ENCODE results near the gene CX3CR1.

CX3CR1 gene

DNA sequence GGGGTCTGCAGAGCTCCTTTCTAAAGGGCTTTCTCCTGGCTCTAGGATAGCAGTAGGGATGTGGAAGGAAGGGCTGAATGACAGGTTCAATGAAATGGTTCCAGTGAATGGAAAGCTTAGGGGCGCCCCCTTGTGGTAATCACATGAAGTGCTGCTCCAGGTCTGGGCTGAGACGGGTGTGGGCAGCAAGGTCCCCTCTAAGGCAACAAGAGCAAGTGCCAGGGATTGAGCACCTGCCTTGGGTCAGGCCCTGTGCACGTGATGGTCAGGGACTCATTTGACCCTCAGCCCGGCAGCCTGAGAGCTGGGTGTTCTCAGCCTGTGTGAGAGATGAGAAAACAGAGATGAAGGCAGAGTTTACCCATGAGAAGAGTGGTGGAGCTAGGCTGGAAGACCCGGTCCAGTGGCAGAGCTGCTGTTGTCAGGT lies 12.1 kb upstream of the CX3CR1 start:
- peak; percentile 47 for DNase-seq (ENCODE audit: low read depth)

DNA sequence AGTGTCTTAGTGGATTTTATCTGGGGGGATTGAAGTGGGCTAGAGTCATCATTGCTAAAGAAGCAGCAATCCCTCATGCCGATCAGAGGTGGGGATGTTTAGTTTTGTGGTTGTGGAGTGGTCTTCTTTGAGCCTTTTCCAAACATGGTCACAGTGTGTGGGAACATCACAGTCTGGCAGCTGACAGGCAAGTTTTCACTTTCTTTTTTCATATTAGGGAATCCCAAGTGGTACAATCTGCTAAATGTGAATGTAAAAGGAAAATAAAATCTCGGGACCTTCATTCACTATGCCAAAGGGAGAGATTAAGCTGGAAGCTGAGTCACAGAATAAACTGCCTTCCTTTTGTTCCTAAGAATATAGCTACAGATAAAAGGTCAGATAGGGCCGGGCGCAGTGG lies 10.4 kb upstream of the CX3CR1 start:
- no peak for DNase-seq (ENCODE audit: low read depth)

DNA sequence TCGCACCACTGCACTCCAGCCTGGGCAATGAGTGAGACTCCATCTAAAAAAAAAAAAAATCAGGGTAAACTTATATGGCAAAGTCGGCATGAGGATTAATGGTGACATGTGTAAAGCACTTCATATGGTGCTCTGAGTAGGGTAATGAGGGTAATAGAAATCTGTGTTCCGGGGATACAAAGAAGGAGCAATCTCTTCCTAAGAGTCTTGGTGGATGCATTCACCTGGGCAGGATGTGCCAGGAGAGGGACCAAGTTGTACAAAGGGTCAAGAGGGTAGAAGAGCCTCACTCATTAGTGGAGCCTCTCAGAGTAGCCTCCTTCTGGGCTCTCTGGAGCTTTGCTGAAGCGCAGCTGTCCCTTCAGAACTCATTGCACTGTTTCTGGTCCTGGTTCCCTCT lies 9.3 kb upstream of the CX3CR1 start:
- DNase-seq (ENCODE audit: low read depth): no peak

DNA sequence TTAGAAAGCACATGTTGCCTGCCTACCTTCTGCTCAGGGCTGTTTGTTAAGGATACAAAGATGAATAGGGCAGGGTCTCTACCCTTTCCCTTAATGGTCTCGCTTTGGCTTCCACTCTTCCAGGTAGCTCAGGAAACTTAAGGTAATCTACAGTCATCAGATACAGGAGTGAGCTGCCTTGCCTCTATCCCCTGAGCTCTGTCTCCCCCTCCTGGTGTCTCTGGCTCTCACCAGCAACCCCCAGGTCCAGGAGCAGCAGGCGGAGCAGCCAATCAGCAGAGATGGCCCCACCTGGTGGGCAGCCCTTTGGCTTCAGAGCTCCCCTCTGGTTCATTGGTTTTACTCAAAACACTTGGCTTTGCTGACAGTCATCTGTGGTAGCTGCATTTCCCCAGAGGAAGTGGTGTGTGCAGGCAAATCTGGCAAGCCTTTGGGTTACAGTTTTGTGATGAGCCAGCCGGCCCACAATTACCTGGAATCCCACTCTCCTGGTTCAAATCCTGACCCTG lies 8.5 kb upstream of the CX3CR1 start:
- peak; percentile 65 for DNase-seq (ENCODE audit: low read depth)

DNA sequence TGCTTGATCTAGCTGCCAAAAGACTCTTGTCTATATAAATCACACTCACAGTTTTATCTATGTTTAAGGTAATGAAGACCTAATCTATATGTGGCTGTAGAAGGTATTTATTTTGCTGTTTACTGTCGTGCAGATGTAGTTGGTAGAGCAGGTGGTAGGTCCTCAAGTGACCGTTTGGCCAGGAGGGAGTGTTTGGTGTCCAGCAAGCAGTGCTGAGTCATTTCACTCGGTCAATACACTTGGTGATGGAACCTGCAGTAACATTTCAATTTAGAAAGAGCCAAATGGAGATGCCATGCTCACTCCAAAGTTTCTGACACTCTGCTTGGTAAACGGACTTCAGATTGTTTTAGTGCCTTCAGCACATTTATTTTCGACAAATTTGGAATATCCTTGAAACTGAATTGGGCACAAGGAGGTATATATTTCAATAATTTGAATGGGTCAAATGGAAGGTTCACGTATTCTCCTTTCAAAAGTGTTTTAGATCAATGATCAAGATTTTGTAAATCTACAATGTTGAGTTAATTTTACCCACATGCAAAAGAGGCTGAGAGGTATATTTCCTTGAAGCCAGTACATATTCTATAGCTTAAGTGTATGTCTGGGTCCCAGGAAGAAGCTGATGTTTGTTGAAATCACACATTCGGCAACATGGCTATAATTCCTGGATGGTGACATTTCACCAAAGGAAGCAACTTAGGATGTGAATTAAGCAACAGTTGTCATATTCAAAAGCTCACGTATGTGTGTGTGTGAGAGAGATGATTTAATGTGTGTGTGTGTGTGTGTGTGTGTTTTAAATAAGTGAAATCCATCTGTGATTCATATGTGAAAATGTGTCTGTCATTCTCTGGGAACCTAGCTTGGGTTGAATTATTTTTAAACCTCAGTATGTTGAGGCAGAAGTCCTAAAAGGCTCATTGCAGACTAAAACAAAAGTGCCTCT lies 7.7 kb upstream of the CX3CR1 start:
- no peak for DNase-seq (ENCODE audit: low read depth)

DNA sequence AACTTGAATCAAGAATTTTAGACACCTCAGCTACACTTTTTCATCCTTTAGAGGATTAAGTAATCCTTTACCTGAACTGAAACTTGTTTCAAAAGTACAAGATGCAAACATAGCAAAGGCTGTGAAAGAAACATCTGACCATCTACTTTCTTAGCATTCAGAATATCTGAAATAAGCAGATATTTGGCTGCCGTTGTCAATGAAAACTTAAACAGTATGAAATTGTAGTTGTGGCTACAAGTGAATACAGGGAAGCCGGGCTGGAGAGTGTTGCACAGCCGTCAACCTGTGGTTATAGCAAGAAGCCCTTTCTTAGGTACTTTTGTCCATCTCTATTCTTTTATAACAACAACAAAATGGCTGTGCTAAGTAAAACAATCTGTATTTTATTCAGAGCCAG lies 6.9 kb upstream of the CX3CR1 start:
- DNase-seq (ENCODE audit: low read depth): no peak

DNA sequence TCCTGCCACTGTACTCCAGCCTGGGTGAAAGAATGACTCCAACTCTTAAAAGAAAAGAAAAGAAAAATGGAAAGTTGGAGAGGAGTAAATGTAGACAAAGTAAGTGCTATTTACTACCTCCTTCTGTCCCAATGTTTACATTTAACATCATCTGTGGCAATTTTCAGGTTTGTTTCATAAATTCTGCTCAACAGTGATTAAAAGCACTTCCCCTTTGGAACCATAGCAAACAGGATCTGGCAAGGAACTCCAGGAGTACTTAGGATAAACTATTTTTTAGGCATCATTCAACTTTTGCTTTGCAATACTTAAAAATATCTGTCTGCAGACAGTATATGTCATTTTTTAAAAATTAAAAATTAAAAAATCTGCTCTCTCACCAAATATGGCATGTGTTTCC lies 5.5 kb upstream of the CX3CR1 start:
- no peak for DNase-seq (ENCODE audit: low read depth)

DNA sequence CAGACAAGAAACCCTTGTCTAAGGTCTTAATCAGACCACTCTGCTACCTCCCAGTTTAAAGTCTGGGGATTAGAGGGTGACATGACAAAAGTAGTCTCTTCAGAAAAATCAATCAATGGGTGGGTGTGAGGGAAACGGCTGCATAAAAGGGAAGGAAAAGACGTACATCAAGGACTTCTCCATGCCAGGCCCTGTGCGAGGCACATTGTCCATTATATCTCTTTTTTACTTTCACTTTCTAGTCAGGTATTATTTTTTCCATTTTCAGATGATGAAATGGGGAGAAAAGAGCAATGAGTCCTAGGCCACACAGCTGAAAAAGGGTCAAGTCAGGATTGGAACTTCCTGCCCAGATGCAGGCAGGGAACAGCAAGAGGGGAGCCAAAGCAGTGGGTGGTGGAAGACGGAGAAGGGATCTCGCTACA lies 4.6 kb upstream of the CX3CR1 start:
- DNase-seq (ENCODE audit: low read depth): no peak

DNA sequence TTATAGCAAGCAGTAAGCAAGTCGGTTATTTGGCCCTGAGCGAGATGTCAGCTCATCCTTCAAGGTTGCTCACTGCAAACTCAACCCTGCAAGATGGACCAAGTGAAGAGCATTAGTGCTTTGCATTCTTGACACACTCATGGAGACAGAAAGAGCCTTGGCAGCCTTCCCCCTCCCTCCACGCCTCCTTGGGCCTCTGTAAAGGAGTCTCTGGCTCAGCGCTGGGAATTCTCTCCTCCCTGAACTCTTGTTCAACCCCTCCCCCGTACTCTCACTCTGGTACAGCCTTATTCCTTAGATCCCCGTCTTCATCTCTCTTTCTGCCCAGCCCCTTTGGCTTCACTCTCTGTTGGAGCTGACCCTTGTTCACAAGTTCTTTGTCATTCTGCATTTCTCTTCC lies 2.2 kb upstream of the CX3CR1 start:
- no peak for DNase-seq (ENCODE audit: low read depth)

DNA sequence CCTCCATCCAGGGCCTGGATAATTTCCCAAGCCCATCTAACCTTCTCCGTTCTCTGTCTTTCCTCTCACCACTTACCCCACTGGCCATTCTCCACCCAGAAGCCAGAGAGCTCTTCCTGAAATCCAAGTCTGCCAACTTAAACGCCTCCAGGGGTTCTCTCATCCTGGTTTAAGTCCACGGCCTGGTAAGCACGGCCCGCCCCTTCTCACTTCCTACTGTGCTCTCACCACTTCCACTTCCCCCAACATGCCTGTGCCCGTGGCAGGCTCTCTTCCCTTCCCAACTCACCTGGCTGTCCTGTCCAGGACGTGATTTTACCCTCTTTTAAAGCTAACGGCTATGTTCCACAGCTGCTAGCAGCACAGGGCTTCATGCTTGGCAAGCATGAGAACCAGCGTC lies 1.7 kb upstream of the CX3CR1 start:
- no peak for DNase-seq (ENCODE audit: low read depth)

DNA sequence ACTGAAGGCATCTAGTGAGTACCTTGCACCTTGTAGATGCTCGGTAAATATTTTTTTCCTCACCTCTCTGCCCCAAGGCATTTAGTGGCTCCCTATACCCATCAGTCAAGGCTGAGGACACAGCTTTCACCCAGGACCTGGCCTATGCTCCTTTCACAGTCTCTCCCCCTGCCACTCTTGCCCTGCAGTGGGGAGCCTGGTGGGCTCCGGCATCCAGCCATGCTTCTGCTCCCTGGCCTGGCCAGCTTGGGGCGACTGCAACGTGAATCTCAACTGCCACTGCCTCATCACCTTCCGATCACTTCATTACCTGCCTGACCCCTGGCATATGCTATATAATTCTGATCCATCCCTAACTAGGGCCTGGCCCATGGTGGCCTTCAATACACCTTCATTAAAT lies 735 bp upstream of the CX3CR1 start:
- DNase-seq (ENCODE audit: low read depth): no peak

DNA sequence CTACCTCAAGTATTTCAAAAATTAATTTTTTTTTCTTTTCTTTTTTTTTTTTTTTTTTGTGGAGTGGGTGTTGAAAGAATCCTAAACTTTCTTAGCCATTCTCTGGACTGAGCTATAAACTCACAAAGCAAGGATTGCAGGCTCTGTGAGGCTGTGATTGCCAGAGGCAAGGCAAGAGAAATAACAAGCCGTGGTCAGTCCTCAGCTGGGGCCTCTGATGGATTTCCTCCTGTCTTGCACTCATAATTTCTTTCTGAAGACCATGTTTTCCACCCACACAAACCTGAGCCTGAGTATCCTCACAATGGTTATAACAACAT lies 1.3 kb downstream of the CX3CR1 start:
- no peak for DNase-seq (ENCODE audit: low read depth)

DNA sequence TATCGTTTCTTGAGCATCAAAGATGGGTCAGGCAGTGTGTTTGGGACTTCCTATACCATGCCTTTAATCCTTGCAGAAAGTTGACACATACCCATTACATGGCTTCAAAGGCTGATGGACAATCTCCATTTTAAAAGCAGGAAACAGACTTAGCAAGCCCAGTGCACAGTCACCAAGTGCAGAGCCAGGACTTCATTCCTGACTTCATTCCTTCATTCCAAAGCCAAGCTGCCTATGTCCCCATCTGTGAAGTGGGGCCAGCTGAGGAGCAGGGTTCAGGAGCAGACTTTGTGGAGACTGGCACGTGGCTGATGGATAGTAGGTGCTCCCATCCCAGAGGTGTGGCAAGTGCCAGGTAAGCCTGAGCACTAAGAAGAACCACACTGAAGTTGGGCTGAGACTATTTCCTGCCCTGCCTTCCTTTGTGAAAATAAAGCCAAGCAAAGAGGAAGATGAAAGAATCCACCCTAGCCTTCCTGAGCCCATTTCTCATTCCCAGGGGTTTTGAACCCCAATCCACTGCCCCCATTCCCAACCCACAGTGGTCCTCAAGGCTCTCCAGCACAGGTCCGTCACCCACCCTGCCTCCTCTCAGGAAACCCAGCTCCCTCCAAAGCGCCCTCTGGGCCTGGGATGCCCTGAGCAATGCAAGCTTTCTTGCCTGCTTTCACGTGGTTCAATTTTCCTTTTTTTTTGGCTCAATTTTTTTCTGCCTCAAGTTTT lies 1.8 kb downstream of the CX3CR1 start:
- DNase-seq (ENCODE audit: low read depth): no peak

DNA sequence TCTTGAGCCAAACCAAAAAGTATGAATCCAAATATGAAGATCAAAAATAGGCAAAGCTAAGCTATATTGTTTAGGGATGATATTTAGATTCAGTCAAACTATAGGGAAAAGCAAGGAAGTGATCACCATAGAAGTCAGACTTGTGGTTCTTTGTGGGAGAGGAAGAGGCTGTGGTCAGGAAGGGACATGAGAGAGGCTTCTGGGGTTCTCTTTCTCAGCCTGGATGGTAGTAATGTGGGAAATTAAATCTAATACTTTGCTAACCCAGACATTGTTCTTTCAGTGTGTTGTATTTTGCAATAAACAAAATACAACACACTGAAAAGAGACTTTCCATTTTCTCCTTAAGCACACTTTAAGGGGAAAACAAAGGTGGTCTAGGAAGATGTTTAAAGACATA lies 3.1 kb downstream of the CX3CR1 start:
- DNase-seq (ENCODE audit: low read depth): no peak

DNA sequence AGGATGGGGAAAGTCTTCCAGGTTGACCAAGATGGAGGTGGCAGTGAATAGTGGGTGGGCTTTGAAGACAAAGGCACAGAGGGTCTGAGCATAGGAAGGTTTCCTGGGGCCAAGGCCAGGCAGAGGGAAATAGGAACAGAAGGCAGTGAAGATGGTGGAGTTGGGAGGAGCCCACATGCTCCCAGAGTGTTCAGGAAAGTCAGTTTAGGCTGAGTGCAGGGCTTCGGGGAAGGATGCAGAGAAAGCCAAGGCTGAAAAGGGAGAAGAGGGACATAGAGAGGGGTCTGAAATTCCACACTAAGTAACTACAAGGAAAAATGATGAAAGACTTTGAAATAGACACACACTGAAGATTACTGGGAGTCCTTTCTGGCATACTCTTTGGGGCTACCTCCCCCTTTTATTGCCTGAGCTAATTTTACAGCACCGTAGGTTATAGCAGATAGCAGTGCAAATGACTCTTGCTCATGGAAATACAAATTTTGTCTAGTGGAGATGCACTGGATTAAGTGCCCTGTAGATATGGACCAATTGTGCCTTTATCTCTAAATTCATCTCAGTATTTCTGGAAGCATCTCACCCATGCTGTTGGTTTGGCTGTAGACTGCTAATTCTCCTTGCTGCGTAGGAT lies 3.8 kb downstream of the CX3CR1 start:
- DNase-seq (ENCODE audit: low read depth): no peak

DNA sequence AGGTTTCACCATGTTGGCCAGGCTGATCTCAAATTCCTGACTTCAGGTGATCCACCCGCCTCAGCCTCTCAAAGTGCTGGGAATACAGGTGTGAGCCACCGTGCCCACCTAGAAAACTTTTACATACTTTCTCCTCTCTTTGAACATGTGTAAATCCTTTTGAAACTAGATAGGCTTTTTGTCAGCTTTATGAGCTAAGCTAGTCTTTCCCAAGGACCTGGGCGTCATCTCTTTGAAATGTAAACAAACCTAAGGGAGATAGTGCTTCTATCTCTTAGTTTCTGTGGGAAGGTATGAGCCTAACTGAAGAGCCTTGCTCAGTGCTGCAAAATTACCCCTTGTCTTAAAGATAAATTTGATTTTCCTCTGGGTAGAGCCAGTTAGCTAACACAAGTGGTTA lies 4.8 kb downstream of the CX3CR1 start:
- no peak for DNase-seq (ENCODE audit: low read depth)

DNA sequence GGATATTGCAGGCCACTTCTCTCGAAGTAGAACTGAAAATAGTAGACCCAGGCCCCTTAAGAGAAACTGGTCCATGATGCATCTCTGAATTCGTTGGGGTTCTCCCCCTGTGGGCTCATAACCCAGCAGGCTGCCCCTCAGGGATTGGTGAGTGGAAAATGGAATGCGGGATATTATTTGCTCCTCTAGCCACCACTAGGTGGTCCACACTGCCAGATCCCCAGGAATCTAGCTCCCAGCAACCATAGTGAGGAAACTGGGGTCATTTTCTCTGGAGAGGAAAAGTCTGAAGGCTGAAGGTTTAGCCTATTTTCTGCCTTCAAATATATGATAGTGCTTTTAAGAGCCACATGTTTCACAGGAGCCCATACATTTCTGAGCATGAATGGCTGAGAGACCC lies 6.7 kb downstream of the CX3CR1 start:
- no peak for DNase-seq (ENCODE audit: low read depth)

DNA sequence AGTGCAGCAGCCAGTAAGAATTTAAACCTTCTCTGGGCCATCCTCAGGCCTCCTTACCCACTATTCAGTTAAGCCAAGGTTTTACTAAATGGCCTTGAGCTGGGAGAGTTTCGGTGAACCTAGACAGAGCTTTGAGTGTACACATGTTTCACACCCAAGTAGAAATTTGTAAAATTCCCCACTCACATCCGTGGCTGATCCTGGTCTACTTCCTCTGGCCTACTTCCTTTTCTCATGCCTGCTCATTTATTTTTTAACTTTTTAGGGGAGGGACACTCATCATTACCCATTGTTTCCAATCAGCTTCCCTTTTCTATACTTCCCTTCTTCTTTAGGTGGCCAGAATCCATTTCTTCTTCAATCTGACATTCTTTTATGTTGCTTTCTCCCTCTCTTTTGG lies 7.6 kb downstream of the CX3CR1 start:
- DNase-seq (ENCODE audit: low read depth): no peak

DNA sequence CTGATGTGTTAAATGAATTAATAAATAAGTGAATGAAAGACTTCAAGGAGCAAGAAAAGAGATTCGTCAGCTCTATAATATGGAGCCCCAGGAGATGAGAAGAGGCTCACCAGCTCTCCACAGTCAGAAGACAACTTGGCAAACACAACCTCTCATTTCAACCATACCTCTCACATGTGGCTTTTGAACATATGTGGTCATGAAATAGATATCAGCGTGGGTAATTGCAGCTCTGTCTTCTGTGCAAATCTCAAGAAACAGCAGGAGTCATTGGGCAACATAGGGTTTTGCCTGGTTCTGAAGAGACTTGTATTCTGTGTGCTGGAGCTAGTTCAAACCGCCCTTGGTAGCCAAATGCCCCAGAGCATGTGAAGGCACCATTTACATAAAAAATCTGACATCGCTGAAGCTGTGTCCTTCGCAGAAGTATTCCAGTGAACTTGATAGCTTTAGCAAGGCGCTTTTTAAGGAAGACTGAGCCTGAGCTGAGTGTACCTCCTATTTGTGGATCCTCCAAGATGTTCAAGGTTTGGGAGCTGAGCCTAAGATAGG lies 8.4 kb downstream of the CX3CR1 start:
- no peak for DNase-seq (ENCODE audit: low read depth)

DNA sequence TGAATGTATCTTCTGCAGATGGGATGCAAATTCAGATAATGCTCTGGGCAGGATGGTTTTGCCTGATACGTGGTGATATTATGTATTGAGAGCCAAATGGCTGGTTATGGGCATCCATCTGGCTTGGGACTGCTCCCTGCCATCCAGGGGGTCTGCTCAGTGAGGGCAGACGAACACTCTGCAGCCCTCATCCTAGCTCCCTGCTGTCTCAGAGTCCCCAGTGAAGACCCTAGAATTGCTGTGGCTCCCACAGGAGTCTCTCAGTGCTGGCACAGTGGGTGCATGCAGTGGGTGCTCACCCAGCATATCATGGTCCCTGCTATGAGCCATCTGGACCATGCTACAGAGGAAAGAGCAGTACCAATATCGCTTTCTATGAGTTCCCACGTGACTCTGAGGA lies 10.3 kb downstream of the CX3CR1 start:
- no peak for DNase-seq (ENCODE audit: low read depth)

DNA sequence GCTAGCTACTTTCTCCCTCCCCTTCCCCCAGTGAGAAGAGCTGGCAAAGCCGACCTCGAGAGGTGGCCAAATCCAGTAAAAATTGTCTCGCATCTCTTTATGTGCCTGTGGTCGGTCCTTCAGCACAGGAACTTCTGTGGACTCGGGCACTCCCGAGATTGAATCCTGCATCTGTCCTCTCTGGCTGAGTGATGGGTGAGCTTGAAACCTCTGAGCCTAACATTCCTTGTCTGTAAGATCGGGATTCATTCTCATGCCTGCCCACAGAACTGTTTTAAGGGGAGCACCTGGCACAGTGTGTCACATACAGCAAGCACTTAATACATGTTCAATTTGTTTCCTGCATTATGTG lies 11.3 kb downstream of the CX3CR1 start:
- DNase-seq (ENCODE audit: low read depth): no peak

DNA sequence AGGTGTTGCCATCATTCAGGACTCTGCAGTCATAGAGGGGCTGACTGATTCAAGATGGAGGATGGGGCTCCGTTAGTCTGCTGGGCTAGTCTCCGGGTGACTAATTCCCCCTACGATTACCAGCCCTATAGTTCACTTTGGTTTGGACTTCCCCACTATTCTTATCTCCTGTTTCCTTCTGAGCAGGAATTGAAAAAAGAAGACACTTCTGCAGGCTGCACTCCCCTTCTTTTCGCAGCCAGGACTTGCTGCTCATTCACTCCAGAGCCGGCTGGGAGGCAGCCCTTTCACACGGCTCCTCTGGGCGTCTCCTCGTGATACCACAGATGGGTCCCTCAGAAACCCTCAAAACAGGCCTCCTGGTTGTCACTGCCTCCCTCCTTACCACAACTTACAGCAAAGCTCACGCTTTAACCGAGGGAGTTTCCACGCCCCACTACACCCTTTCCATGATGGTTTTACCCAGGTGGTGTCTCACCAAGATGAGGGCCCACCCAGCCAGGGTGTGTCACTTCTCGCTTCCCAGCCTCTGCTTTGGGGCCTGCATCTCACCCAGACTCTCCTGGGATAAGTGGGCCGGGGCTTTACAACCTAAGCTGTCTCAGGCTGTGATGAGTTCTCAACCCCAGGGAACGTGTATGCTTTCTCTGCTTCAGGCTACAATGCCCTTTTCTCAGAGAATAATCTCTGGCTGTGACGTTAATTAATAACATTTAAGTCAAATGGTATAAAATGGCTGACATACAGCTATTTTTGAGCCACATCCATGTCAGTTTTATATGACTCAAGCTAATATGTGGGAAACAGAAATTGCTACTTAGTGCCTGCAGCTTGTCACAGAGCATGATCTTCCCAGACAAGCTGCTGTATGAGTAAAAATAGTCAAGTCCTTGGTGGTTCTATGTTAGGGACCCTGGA lies 11.9 kb downstream of the CX3CR1 start:
- DNase-seq (ENCODE audit: low read depth): peak; percentile 65

All from stimulated activated CD8-positive, alpha-beta memory T cell treated with anti-CD3 and anti-CD28 coated beads, Interleukin-12 subunit alpha, Interleukin-12 subunit beta, amount 100 ng/mL, for 4 hours (primary cell).